Measurements from ENCODE around the gene TULP1. TPM values are rescaled to one million over a fixed set of nuclear protein-coding genes. Genes with fewer than 3 reads are reported as not detected.

TULP1 gene
- polyA plus RNA-seq, 4 donors: 0.72 TPM; not detected in 3

- FAIRE-seq (no peak), DNase-seq (no peak)
- no peak overlapping the region for H3K4me3 ChIP-seq (ENCODE audit: low read depth in 1 of 3, low read length in 3 of 3)
Measured at GRCh38 chr6:35492258-35492973, 20.3 kb downstream of the TULP1 start.

GRCh38 chr6:35491558-35492257 is 21.0 kb downstream of the TULP1 start:
- 46 to 67% (median 54%) methylated on average over 5 of the region's 5 CpGs for WGBS, 3 donors
- H3K4me3 ChIP-seq (ENCODE audit: low read depth in 1 of 3, low read length in 3 of 3): no peak overlapping the region
- H3K27ac ChIP-seq (ENCODE audit: low read depth in 1 of 3, low read length in 2 of 3): peak overlapping the region; percentile 22 to 73 (median 54)
- peaks cover 3 to 81% (median 13%) of the 10 kb centered on the region in 3 donors for H3K4me1 ChIP-seq (ENCODE audit: control insufficient read depth in 3 of 3, insufficient read depth in 2 of 3, low read depth in 1 of 3, low read length in 2 of 3)
- H3K27me3 ChIP-seq (ENCODE audit: control insufficient read depth in 3 of 3, insufficient read depth in 3 of 3, low read length in 3 of 3): no peaks in the 10 kb centered on the region
- H3K9me3 ChIP-seq (ENCODE audit: control insufficient read depth in 2 of 2, insufficient read depth in 1 of 2, low read depth in 1 of 2, low read length in 1 of 2): no peaks in the 10 kb centered on the region
- FAIRE-seq: no peak
- H3K36me3 ChIP-seq (ENCODE audit: control insufficient read depth in 3 of 3, insufficient read depth in 2 of 3, low read depth in 1 of 3, low read length in 3 of 3): peaks cover 0 to 45% (median 0%) of the 10 kb centered on the region in 3 donors
- DNase-seq: no peak

More at GRCh38 chr6:35492258-35492973, 20.3 kb downstream of the TULP1 start:
- no peaks in the 10 kb centered on the region for H3K9me3 ChIP-seq (ENCODE audit: control insufficient read depth in 2 of 2, insufficient read depth in 1 of 2, low read depth in 1 of 2, low read length in 1 of 2)
- peaks cover 3 to 76% (median 13%) of the 10 kb centered on the region in 3 donors for H3K4me1 ChIP-seq (ENCODE audit: control insufficient read depth in 3 of 3, insufficient read depth in 2 of 3, low read depth in 1 of 3, low read length in 2 of 3)
- H3K36me3 ChIP-seq (ENCODE audit: control insufficient read depth in 3 of 3, insufficient read depth in 2 of 3, low read depth in 1 of 3, low read length in 3 of 3): peaks cover 0 to 45% (median 0%) of the 10 kb centered on the region in 3 donors
- H3K27me3 ChIP-seq (ENCODE audit: control insufficient read depth in 3 of 3, insufficient read depth in 3 of 3, low read length in 3 of 3): no peaks in the 10 kb centered on the region
- H3K27ac ChIP-seq (ENCODE audit: low read depth in 1 of 3, low read length in 2 of 3): peak overlapping the region in 2 of 3 donors; percentile 54 to 73
- WGBS, 3 donors: 42 to 68% (median 53%) methylated on average over 7 of the region's 7 CpGs

GRCh38 chr6:35490821-35491557 is 21.7 kb downstream of the TULP1 start:
- Histone ChIP-seq H3K27ac (ENCODE audit: low read depth in 1 of 3, low read length in 2 of 3) (peak overlapping the region in 2 of 3 donors; percentile 35 to 73), H3K27me3 (ENCODE audit: control insufficient read depth in 3 of 3, insufficient read depth in 3 of 3, low read length in 3 of 3) (no peaks in the 10 kb centered on the region), H3K4me1 (ENCODE audit: control insufficient read depth in 3 of 3, insufficient read depth in 2 of 3, low read depth in 1 of 3, low read length in 2 of 3) (peaks cover 4 to 89% (median 16%) of the 10 kb centered on the region in 3 donors), H3K4me3 (ENCODE audit: low read depth in 1 of 3, low read length in 3 of 3) (peak overlapping the region in 1 of 3 donors; percentile 16), H3K36me3 (ENCODE audit: control insufficient read depth in 3 of 3, insufficient read depth in 2 of 3, low read depth in 1 of 3, low read length in 3 of 3) (peaks cover 0 to 51% (median 0%) of the 10 kb centered on the region in 3 donors), H3K9me3 (ENCODE audit: control insufficient read depth in 2 of 2, insufficient read depth in 1 of 2, low read depth in 1 of 2, low read length in 1 of 2) (no peaks in the 10 kb centered on the region)
- DNase-seq (no peak), FAIRE-seq (no peak)
- 58 to 75% (median 67%) methylated on average over 8 of the region's 8 CpGs for WGBS, 3 donors

GRCh38 chr6:35489995-35490791 is 22.5 kb downstream of the TULP1 start:
- H3K27me3 ChIP-seq (ENCODE audit: control insufficient read depth in 3 of 3, insufficient read depth in 3 of 3, low read length in 3 of 3): no peaks in the 10 kb centered on the region
- peaks cover 7 to 90% (median 20%) of the 10 kb centered on the region in 3 donors for H3K4me1 ChIP-seq (ENCODE audit: control insufficient read depth in 3 of 3, insufficient read depth in 2 of 3, low read depth in 1 of 3, low read length in 2 of 3)
- H3K4me3 ChIP-seq (ENCODE audit: low read depth in 1 of 3, low read length in 3 of 3): peak overlapping the region in 1 of 3 donors; percentile 16
- peaks cover 0 to 54% (median 0%) of the 10 kb centered on the region in 3 donors for H3K36me3 ChIP-seq (ENCODE audit: control insufficient read depth in 3 of 3, insufficient read depth in 2 of 3, low read depth in 1 of 3, low read length in 3 of 3)
- H3K9me3 ChIP-seq (ENCODE audit: control insufficient read depth in 2 of 2, insufficient read depth in 1 of 2, low read depth in 1 of 2, low read length in 1 of 2): no peaks in the 10 kb centered on the region
- H3K27ac ChIP-seq (ENCODE audit: low read depth in 1 of 3, low read length in 2 of 3): peak overlapping the region in 2 of 3 donors; percentile 73 to 82
- 40 to 65% (median 56%) methylated on average over 24 to 28 of the region's 28 CpGs for WGBS, 3 donors
- FAIRE-seq (no peak), DNase-seq (peak in 1 of 2 donors; percentile 59)

- Histone ChIP-seq H3K4me3 (ENCODE audit: low read depth in 1 of 3, low read length in 3 of 3) (no peak overlapping the region), H3K27ac (ENCODE audit: low read depth in 1 of 3, low read length in 2 of 3) (peak overlapping the region in 2 of 3 donors; percentile 57 to 68), H3K9me3 (ENCODE audit: control insufficient read depth in 2 of 2, insufficient read depth in 1 of 2, low read depth in 1 of 2, low read length in 1 of 2) (no peaks in the 10 kb centered on the region), H3K4me1 (ENCODE audit: control insufficient read depth in 3 of 3, insufficient read depth in 2 of 3, low read depth in 1 of 3, low read length in 2 of 3) (peaks cover 4 to 84% (median 20%) of the 10 kb centered on the region in 3 donors), H3K36me3 (ENCODE audit: control insufficient read depth in 3 of 3, insufficient read depth in 2 of 3, low read depth in 1 of 3, low read length in 3 of 3) (peaks cover 0 to 54% (median 3%) of the 10 kb centered on the region in 3 donors), H3K27me3 (ENCODE audit: control insufficient read depth in 3 of 3, insufficient read depth in 3 of 3, low read length in 3 of 3) (no peaks in the 10 kb centered on the region)
- 74 to 86% (median 82%) methylated on average over 1 of the region's 1 CpG for WGBS, 3 donors
- FAIRE-seq: no peak
- DNase-seq: no peak
Measured at GRCh38 chr6:35489066-35489465, 23.6 kb downstream of the TULP1 start.

- peaks cover 4 to 78% (median 20%) of the 10 kb centered on the region in 3 donors for H3K4me1 ChIP-seq (ENCODE audit: control insufficient read depth in 3 of 3, insufficient read depth in 2 of 3, low read depth in 1 of 3, low read length in 2 of 3)
Measured at GRCh38 chr6:35488517-35488862, 24.2 kb downstream of the TULP1 start.

GRCh38 chr6:35487658-35488516 is 24.8 kb downstream of the TULP1 start:
- H3K27ac ChIP-seq (ENCODE audit: low read depth in 1 of 3, low read length in 2 of 3): peak overlapping the region; percentile 34 to 78 (median 60)
- 24 to 33% (median 27%) methylated on average over 9 of the region's 9 CpGs for WGBS, 3 donors
- H3K9me3 ChIP-seq (ENCODE audit: control insufficient read depth in 2 of 2, insufficient read depth in 1 of 2, low read depth in 1 of 2, low read length in 1 of 2): no peaks in the 10 kb centered on the region
- H3K4me1 ChIP-seq (ENCODE audit: control insufficient read depth in 3 of 3, insufficient read depth in 2 of 3, low read depth in 1 of 3, low read length in 2 of 3): peaks cover 4 to 73% (median 20%) of the 10 kb centered on the region in 3 donors
- FAIRE-seq: no peak
- peak; percentile 51 to 68 for DNase-seq
- H3K4me3 ChIP-seq (ENCODE audit: low read depth in 1 of 3, low read length in 3 of 3): no peak overlapping the region
- peaks cover 0 to 56% (median 6%) of the 10 kb centered on the region in 3 donors for H3K36me3 ChIP-seq (ENCODE audit: control insufficient read depth in 3 of 3, insufficient read depth in 2 of 3, low read depth in 1 of 3, low read length in 3 of 3)
- no peaks in the 10 kb centered on the region for H3K27me3 ChIP-seq (ENCODE audit: control insufficient read depth in 3 of 3, insufficient read depth in 3 of 3, low read length in 3 of 3)

More at GRCh38 chr6:35488517-35488862, 24.2 kb downstream of the TULP1 start:
- 72 to 74% (median 73%) methylated on average over 9 of the region's 9 CpGs for WGBS, 3 donors
- Histone ChIP-seq H3K36me3 (ENCODE audit: control insufficient read depth in 3 of 3, insufficient read depth in 2 of 3, low read depth in 1 of 3, low read length in 3 of 3) (peaks cover 0 to 54% (median 4%) of the 10 kb centered on the region in 3 donors), H3K9me3 (ENCODE audit: control insufficient read depth in 2 of 2, insufficient read depth in 1 of 2, low read depth in 1 of 2, low read length in 1 of 2) (no peaks in the 10 kb centered on the region), H3K27me3 (ENCODE audit: control insufficient read depth in 3 of 3, insufficient read depth in 3 of 3, low read length in 3 of 3) (no peaks in the 10 kb centered on the region), H3K4me3 (ENCODE audit: low read depth in 1 of 3, low read length in 3 of 3) (no peak overlapping the region), H3K27ac (ENCODE audit: low read depth in 1 of 3, low read length in 2 of 3) (peak overlapping the region; percentile 34 to 78 (median 60))
- DNase-seq (no peak), FAIRE-seq (no peak)
